8988T (cell line): ENCODE measurements around the gene PRSS22.

Experiments used
- DNase-seq: peaks from one replicate; pipeline ENCODE4 v3.0.0; 2011

The PRSS22 gene

GRCh38 chr16:2848933-2849725 is 8.8 kb downstream of the PRSS22 start:
- DNase-seq = no peak

GRCh38 chr16:2846511-2847310 is 11.3 kb downstream of the PRSS22 start:
- DNase-seq = no peak

- no peak for DNase-seq
These were observed 12.9 kb downstream of the PRSS22 start for GRCh38 chr16:2845116-2845515.

GRCh38 chr16:2843526-2843925 is 14.4 kb downstream of the PRSS22 start:
- no peak for DNase-seq

GRCh38 chr16:2842340-2843000 is 15.5 kb downstream of the PRSS22 start:
- DNase-seq = peak; percentile 55

- no peak for DNase-seq
These were observed 16.2 kb downstream of the PRSS22 start for GRCh38 chr16:2841606-2842339.

GRCh38 chr16:2840914-2841313 is 17.1 kb downstream of the PRSS22 start:
- DNase-seq = no peak

- no peak for DNase-seq
These were observed 18.1 kb downstream of the PRSS22 start for GRCh38 chr16:2839650-2840450.

- peak; percentile 80 for DNase-seq
These were observed 19.0 kb downstream of the PRSS22 start for GRCh38 chr16:2838928-2839327.

GRCh38 chr16:2836646-2837508 is 21.1 kb downstream of the PRSS22 start:
- no peak for DNase-seq

- peak; percentile 82 for DNase-seq
These were observed 22.1 kb downstream of the PRSS22 start for GRCh38 chr16:2835638-2836493.

GRCh38 chr16:2834968-2835367 is 23.0 kb downstream of the PRSS22 start:
- DNase-seq = no peak

GRCh38 chr16:2833776-2834175 is 24.2 kb downstream of the PRSS22 start:
- DNase-seq = no peak

- DNase-seq = no peak
These were observed 26.8 kb downstream of the PRSS22 start for GRCh38 chr16:2831203-2831602.

- no peak for DNase-seq
These were observed 27.6 kb downstream of the PRSS22 start for GRCh38 chr16:2830355-2830695.

- no peak for DNase-seq
These were observed 28.2 kb downstream of the PRSS22 start, which contains the start of gene ZG16B for GRCh38 chr16:2829501-2830354. TSS of gene ZG16B (plus strand) at chr16:2830303. CDS start at chr16:2830442, 139 bp downstream.

GRCh38 chr16:2828876-2829430 is 29.0 kb downstream of the PRSS22 start:
- DNase-seq = no peak

- no peak for DNase-seq
These were observed 29.5 kb downstream of the PRSS22 start for GRCh38 chr16:2828521-2828840.
